Spleen (tissue), 11 donors: ENCODE measurements around the gene FRK. TPM values are rescaled to one million over a fixed set of nuclear protein-coding genes. Genes with fewer than 3 reads are reported as not detected.
"Not testable (repeated sequence)": the region's sequence is repeated elsewhere in the genome, so short reads cannot be mapped to it uniquely, and the experiment has no call there.

Source experiments
- DNase-seq: peaks from one replicate; pipeline ENCODE4 v3.0.0-alpha.2; 2020
- H3K27ac ChIP-seq, 8 donors: fragments of 200-600 bp; sonication (generic) in 7 of 8; 1 replicate in 4 of 8; 2 replicates in 4 of 8; pipeline versions ENCODE4 v1.5.0 to v1.8.0; 2016 to 2021; ENCODE audit warnings: inconsistent platforms in 4 of 8, mild to moderate bottlenecking in 4 of 8, moderate library complexity in 1 of 8
- H3K27me3 ChIP-seq, 7 donors: fragments of 200-600 bp; sonication (generic) in 6 of 7; replicated peaks in 1 of 7; 1 replicate in 4 of 7; 2 replicates in 3 of 7; pipeline versions ENCODE4 v1.5.0 to v1.8.0; 2016 to 2021; ENCODE audit warnings: inconsistent platforms in 3 of 7, mild to moderate bottlenecking in 1 of 7
- H3K36me3 ChIP-seq, 6 donors: fragments of 200-600 bp; sonication (generic) in 5 of 6; 1 replicate in 4 of 6; 2 replicates in 2 of 6; pipeline versions ENCODE4 v1.5.0 to v1.8.0; 2016 to 2021; ENCODE audit warnings: inconsistent platforms in 2 of 6
- H3K4me1 ChIP-seq, 6 donors: fragments of 200-600 bp; sonication (generic) in 5 of 6; 1 replicate in 3 of 6; 2 replicates in 3 of 6; pipeline versions ENCODE4 v1.5.0 to v1.8.0; 2016 to 2021; ENCODE audit warnings: inconsistent platforms in 3 of 6
- H3K4me3 ChIP-seq, 8 donors: fragments of 200-600 bp; sonication (generic) in 7 of 8; 1 replicate in 4 of 8; 2 replicates in 4 of 8; pipeline versions ENCODE4 v1.5.0 to v1.8.0; 2016 to 2021; ENCODE audit warnings: inconsistent platforms in 4 of 8, mild to moderate bottlenecking in 4 of 8, moderate library complexity in 2 of 8
- H3K9me3 ChIP-seq, 8 donors: fragments of 200-600 bp; sonication (generic) in 7 of 8; 1 replicate in 4 of 8; 2 replicates in 4 of 8; pipeline versions ENCODE4 v1.5.0 to v1.8.0; 2016 to 2021; ENCODE audit warnings: inconsistent platforms in 4 of 8
- CTCF ChIP-seq, 11 experiments: fragments of 200-600 bp in 7 of 11; fragments of 450-650 bp in 4 of 11; sonication (generic) in 4 of 11; IDR thresholded peaks in 8 of 11; conservative IDR thresholded peaks in 3 of 11; 1 replicate in 7 of 11; 2 replicates in 4 of 11; pipeline versions ENCODE4 v1.4.0 to v1.8.0; 2016 to 2021; ENCODE audit warnings: antibody characterized with exemption in 11 of 11, inconsistent platforms in 4 of 11, mild to moderate bottlenecking in 1 of 11
- POLR2A ChIP-seq, 3 donors: fragments of 450-650 bp; IDR thresholded peaks; one replicate each; pipeline ENCODE4 v1.5.1; 2017; ENCODE audit warnings: antibody characterized with exemption in 3 of 3, mild to moderate bottlenecking in 1 of 3
- POLR2AphosphoS5 ChIP-seq, 3 donors: sonication (generic); formaldehyde crosslinking; IDR thresholded peaks; one replicate each; pipeline ENCODE4 v1.5.1; 2017; ENCODE audit warnings: antibody characterized with exemption in 3 of 3
- WGBS, 5 donors: extraction: QIAGEN DNeasy Blood & Tissue Kit in 3 of 5; methylation state at CpG; one replicate each; pipeline versions ENCODE4 v1.1.5 to v1.1.7; 2013 to 2018; 5-methylcytosine and 5-hydroxymethylcytosine counted together
- intact Hi-C: fragments of 100-400 bp; cut with DNase I; formaldehyde crosslinking; loops from one replicate; pipeline ENCODE4 v1.15.0; 2023; ENCODE audit warnings: low total_unique reads
- polyA plus RNA-seq, 3 donors: library from polyadenylated mRNA; stranded (reverse); fragments of 200-250 nt; gene quantifications; one replicate each; pipeline ENCODE4 v1.2.1, GENCODE V29; 2013
- total RNA-seq, 7 donors: library from RNA; depleted of rRNA in 3 of 7; stranded (reverse); fragments of >200 nt in 3 of 7; fragmentation: NEBNext Ultra II Directional in 4 of 7; extraction: Animal tissue kit (Norgen Biotek cat#: 25700) in 4 of 7; gene quantifications; one replicate each; pipeline versions ENCODE4 v1.1.0 to v1.2.1, GENCODE V29; 2016 to 2021
- donor health status: healthy with polysubstance abuse.
- donor health status: DM: no; HTN: no; CAD: no; lungs with moderate emphysema.
- donor health status: DM: no; HTN: no; CAD: no.
- donor health status: Bipolar disorder and iron deficiency.
- donor health status: healthy.
- donor health status: DM: no; HTN: no; CAD: no.
- donor health status: DM: yes; HTN: yes; CAD: no.

The FRK gene
- total and polyA plus RNA-seq, 10 donors: 0.20 to 2.8 (median 0.78) TPM

DNA sequence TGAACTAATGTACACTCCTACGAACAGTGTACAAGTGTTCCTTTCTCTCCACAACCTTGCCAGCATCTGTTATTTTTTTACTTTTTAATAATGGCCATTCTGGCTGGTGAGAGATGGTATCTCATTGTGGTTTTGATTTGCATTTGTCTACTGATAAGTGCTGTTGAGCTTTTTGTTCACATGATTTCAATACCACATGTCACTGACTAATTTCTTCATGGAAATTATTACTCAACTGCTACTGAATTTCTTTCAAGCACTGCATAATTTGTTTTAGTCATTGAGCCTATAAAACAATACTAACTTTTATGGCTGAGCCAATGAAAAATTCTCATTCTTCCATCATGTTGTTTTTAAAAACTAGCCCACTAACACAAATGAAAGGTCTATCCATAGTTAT lies 115.4 kb downstream of the FRK start:
- 78 to 95% (median 85%) methylated on average over 1 of the region's 1 CpG for WGBS, 5 donors
- Histone ChIP-seq H3K4me3 (no peak overlapping the region), H3K9me3 (peaks cover 0 to 22% (median 13%) of the 10 kb centered on the region in 8 donors), H3K36me3 (no peaks in the 10 kb centered on the region), H3K27me3 (no peaks in the 10 kb centered on the region), H3K4me1 (no peaks in the 10 kb centered on the region), H3K27ac (no peak overlapping the region)
- intact Hi-C loops: no loop called here
- DNase-seq: no peak
- no peak for TF ChIP-seq POLR2A (IDR thresholded peaks at IDR 0.05)
- no peak for TF ChIP-seq CTCF (IDR thresholded peaks at IDR 0.05 in 8 of 11, conservative IDR thresholded peaks at IDR 0.05 in 3 of 11)
- TF ChIP-seq POLR2AphosphoS5 (IDR thresholded peaks at IDR 0.05): no peak

- DNase-seq, intact Hi-C loops, H3K36me3 ChIP-seq, H3K4me3 ChIP-seq, H3K27ac ChIP-seq, H3K4me1 ChIP-seq, H3K27me3 ChIP-seq: not testable (repeated sequence)
- H3K9me3 ChIP-seq: peaks cover 0 to 23% (median 17%) of the 10 kb centered on the region in 8 donors
These were observed 115.9 kb downstream of the FRK start for GRCh38 chr6:115944829-115945228.

- WGBS, 5 donors: 82 to 96% (median 89%) methylated on average over 2 of the region's 2 CpGs
- H3K36me3 ChIP-seq, H3K27me3 ChIP-seq, H3K4me3 ChIP-seq, H3K27ac ChIP-seq, intact Hi-C loops, DNase-seq, H3K4me1 ChIP-seq: not testable (repeated sequence)
- H3K9me3 ChIP-seq: peaks cover 0 to 21% (median 14%) of the 10 kb centered on the region in 8 donors
These were observed 123.2 kb downstream of the FRK start for GRCh38 chr6:115937502-115937901.

DNA sequence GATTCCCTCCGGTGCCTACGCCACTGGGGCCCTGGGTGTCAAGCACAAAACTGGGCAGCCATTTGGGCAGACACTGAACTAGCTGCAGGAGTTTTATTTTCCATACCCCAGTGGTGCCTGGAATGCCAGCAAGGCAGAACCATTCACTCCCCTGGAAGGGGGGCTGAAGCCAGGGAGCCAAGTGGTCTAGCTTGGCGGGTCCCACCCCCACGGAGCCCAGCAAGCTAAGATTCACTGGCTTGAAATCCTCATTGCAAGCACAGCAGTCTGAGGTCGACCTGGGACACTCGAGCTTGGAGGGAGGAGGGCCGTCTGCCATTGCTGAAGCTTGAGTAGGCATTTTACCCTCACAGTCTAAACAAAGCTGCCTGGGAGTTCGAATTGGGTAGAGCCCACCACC lies 125.3 kb downstream of the FRK start:
- no peaks in the 10 kb centered on the region for H3K4me1 ChIP-seq
- no peak for TF ChIP-seq CTCF (IDR thresholded peaks at IDR 0.05 in 8 of 11, conservative IDR thresholded peaks at IDR 0.05 in 3 of 11)
- no peak for TF ChIP-seq POLR2A (IDR thresholded peaks at IDR 0.05)
- TF ChIP-seq POLR2AphosphoS5 (IDR thresholded peaks at IDR 0.05): no peak

GRCh38 chr6:115934829-115935228 lies 125.9 kb downstream of the FRK start:
- Histone ChIP-seq H3K36me3 (no peaks in the 10 kb centered on the region), H3K27ac (no peak overlapping the region), H3K4me3 (no peak overlapping the region), H3K4me1 (no peaks in the 10 kb centered on the region), H3K27me3 (no peaks in the 10 kb centered on the region), H3K9me3 (peaks cover 0 to 9% (median 4%) of the 10 kb centered on the region in 8 donors)
- TF ChIP-seq POLR2A (IDR thresholded peaks at IDR 0.05) (no peak), POLR2AphosphoS5 (IDR thresholded peaks at IDR 0.05) (no peak), CTCF (IDR thresholded peaks at IDR 0.05 in 8 of 11, conservative IDR thresholded peaks at IDR 0.05 in 3 of 11) (no peak)
- intact Hi-C loops: no loop called here
- no peak for DNase-seq
- WGBS, 5 donors: 86 to 100% (median 93%) methylated on average over 2 of the region's 2 CpGs

More for the DNA sequence above, 125.3 kb downstream of the FRK start:
- H3K9me3 ChIP-seq: peaks cover 0 to 14% (median 9%) of the 10 kb centered on the region in 8 donors
- no peak for DNase-seq
- WGBS, 5 donors: 63 to 84% (median 76%) methylated on average over 7 to 8 of the region's 8 CpGs
- no peaks in the 10 kb centered on the region for H3K27me3 ChIP-seq
- no peak overlapping the region for H3K27ac ChIP-seq
- H3K36me3 ChIP-seq: no peaks in the 10 kb centered on the region
- no peak overlapping the region for H3K4me3 ChIP-seq
- intact Hi-C loops: no loop called here
